HuH-7.5 (cell line): ENCODE results near the gene SLC43A1.
"Not testable (repeated sequence)": the region's sequence is repeated elsewhere in the genome, so short reads cannot be mapped to it uniquely, and the experiment has no call there.

ENCODE experiments used
- DNase-seq: peaks from one replicate; pipeline ENCODE4 v3.0.0; 2011; ENCODE audit warnings: low spot score

SLC43A1 gene

DNA sequence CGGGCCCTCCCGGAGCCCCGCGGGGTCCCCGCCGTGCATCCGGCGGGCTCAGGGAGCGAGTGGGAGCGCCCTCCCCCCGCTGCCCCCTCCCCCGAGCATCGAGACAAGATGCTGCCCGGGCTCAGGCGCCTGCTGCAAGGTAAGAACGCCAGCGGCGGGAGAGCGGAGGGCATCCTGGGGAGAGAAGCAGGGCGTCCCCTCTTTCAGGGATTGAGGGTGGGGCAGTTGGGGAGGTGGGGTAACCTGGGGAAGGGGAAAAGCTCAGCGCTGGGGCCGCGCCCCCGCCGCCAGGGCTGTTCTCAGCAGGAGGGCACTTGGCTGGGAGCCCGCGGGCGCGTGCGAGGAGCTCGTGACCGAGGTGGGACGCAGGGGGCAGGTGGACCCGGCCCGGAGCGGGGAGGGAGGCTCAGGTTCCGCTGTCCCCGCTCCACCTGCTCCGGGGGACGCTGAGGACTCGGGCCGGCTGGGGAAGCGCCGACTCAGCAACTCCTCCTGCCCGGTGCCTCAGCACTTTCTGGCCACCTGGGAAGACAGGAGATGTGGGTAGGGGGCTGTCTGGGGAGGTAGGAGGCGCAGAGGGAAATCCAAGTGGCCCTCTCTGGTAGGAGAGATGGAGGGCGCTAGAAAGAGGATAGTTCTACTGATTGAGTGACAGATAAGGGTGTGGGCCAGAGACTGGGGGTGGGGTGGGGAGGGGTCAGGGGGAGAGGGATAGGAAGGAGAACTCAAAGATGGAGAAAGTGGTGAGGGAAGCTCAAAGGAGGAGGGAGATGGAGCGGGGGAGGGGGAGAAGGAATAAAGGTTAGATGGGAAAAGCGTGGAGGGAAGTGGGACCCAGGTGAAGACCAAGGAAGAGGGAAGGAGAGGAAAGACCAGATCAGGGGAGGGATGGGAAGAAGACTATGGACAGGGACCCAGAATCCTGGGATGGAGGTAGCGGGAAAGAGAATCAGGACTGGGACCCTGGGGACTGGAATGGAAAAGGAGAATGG, 54.4 kb downstream of the SLC43A1 start:
- peak; percentile 83 for DNase-seq

DNA sequence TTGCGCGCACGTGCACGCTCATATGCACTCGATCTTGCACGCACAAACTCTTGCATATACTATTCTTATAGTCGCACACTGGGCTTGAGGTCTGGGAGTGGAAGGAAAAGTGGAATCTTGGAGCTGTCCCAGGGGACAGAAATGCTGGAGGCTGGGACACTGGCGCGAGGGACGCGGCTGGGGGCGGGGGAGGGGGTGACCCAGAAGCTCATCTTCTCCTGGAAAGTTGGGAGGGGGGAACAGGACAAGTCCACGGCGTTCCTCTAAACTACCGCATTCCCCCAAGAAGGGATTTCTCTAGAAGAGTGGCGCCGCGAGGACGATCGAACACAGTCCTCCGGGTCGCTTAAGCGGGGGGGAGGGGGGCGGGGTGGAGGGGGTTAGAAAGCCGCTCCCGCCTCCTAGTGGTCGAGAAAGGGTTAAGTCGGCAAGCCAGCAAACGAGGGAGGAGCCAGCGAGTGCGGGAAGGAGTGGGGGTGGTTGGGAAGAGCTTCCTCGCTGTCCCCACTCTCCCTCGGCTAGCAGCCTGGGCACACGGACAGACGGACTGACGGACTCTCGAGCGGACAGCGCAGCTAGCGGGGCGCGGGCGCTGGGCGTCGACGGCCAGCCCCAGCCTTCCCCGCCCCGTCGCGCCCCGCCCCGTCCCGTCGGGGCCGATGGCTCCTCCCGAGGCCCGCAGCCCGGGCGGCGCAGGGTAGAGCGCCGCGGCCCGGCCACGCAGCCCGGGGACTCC, 55.3 kb downstream of the SLC43A1 start, which contains the start of gene RTN4RL2:
TSS of gene RTN4RL2 (plus strand) at position 507 of the 736 bp plus-strand sequence. CDS start 338 bp downstream, outside the sequence.
- DNase-seq: peak; percentile 100

DNA sequence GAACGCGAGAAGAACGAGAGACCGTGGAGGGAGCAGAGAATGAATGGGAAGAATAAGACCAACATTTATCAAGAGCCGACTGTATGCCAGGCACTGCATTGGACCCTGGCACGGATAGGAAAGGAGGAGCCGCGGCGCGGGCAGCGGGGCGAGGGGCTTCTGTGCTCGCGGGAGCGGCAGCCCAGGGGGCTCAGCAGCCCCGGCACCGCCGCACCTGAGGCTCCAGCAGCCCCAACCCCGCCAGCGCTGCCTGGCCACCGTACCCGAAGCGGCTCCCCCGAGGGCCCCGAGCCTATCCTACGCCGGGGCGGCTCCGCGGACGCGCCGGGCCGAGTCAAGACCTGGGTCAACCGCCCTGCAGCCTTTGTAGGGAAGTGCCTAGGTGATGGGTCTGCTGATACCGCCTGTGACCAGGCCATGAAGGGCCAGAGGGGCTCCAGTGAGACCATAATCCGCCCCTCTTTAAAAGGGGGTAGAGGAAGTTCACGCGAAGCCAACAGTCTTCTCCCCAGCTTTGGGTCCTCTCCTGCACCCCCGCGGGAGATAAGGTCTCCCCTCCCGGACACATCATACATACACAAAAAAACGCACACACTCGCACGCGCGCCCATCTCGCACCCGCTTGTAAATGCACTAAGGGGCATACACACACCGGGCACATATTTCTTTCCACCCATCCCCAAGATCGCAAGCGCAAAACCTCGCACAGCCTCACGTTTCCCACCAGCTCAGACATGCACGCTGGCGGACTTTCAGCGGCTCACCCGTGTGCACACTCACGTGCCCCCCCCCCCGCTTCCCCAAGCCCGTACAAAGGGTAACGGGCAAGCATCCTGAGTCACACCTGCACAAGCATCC, 56.1 kb downstream of the SLC43A1 start:
- DNase-seq: peak; percentile 75

DNA sequence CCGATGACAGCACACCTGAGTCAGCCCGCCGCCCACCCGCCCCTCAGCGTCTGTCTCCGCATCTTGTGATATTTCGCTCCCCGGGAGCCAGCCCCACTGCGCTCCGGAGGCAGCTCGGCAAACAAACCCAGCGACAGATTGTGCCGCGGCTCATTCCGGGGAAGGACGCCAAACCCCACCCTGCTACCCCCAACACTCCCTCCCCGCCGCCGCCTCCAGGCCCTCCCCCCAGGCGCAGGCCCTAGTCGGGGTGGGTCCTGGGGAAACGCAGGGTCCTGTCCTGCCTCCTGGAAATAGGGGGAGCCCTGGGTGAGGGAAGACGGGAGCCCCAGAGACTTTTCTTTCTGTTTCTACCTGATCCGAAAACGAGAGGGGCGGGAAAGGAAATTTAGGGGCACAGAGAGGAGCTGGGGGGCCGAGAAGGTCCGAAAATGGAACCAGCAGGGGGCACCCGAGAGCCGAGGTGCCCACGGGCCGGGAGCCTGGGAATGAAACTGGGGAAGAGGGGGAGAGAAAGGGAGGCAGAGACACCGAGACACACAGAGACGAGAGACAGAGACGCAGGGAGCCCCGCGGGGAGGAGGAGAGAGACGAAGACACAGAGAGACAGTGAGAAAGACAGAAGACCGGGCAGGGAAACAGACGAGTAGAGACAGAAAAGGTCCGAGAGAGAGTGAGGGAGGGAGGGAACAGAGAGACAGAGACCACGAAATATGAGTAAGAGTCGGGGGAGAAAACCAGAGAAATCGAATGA, 56.9 kb downstream of the SLC43A1 start:
- DNase-seq: peak; percentile 97

DNA sequence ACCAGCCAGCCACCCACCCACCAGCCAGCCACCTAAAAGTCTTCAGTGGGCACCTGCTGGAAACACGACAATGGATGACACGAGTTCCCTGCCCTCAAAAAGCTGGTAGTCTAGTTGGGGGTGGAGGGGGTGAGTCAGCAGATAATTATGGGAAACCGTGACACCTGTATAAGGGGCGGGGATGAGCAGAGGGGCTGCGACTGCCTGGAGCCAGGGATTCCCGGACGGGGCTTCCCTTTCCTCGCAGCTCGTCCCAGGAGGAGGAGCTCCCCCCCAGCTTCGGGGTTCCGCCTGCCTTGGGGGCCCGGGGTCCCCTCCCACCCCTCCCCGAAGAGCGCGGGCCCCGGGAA, 57.5 kb downstream of the SLC43A1 start:
- DNase-seq: peak; percentile 67

DNA sequence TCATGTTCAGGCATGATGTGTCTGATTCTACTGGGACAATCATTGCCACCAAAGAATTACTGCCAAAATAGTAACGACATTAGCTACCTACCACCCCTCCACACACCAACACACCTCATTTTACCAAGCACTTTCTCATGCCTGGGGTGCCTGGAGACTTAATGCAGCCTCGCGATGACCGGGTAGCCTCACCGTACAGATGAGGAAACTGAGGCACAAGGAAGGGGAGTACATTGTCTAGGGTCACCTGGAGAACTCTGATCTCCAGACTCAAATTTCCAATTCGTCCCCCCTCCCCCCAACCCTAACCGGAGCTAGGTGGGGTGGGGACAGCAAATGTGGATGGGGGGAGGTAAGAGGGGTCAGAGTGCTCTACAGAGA, 57.9 kb downstream of the SLC43A1 start:
- DNase-seq: no peak

DNA sequence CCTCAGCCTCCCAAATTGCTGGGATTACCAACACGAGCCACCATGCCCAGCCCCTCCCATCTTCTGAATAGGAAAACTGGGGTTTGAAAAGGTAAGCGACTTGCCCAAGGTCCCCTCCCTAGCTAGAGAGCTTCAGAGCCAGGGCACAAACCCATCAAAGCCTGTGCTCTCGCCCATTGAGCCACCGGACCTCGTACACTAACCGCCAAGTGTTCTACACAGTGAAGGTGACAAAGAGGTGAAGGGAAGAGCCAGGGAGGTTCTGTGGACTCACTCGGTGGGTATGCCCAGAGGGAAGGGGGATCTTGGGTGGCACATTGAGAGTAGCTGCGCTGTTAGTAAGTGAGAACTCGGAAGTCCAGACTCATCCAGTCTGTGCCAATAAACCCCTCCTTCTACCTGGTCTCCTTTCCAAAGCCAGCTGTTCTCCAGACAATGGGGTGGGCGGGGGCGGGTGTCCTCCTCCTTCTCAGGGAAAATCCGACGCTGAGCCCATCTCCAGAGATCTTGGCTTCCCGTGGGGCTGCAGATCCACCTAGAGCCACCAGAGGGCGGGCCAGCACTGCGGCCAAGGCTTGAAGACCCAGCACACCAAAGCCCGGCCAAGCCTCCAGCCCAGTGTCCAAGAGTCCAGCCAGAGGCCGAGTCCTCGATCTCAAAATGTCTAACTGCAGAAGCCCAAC, 58.4 kb downstream of the SLC43A1 start:
- peak; percentile 98 for DNase-seq

DNA sequence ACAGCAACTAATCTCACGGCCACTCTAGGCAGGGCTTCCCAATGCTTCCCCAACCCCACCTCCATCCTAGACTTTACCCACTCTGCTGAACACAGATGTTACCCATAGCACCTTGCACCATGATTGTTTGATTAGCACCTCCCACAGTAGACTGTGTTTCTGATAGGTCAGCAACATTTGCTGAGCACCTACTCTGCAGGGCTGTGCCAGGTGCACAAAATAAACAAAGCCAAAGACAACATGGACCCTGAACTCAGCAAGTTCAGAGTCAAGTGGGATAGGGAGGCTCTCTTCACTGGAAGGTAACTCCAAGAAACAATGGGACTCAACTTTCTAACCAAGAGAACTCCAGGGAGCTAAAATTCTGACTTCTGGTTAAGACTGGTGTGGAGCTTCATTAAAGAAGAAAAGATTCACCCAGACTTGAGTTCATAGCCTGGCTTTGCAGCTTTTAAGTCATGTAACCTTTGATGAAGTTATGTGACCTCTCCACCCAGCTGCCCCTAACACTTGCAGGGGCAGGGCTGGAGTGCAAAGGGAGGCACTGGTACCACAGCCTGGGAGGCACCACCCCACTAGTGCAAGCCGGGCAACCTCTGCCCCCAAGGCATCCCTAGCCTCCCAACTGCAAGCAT, 61.8 kb downstream of the SLC43A1 start:
- DNase-seq: peak; percentile 91

DNA sequence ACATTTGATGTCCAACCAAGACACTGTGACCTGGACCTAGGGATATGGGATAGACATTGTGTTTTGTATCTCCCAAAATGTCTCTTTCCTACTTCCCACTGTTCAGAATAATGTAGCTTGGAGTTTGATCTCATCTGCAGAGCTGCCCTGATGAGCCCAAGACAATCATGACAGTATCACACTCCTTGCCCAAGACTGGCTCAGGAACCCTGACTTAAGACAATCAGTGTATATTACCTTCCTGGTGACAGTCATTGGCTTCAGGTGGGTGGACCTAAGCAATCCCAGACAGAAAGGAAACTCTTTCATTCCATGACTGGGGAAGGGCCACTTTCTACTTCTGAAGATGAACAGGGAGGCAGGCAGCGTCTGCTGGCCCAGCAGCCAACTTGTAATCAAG, 69.4 kb downstream of the SLC43A1 start:
- no peak for DNase-seq

DNA sequence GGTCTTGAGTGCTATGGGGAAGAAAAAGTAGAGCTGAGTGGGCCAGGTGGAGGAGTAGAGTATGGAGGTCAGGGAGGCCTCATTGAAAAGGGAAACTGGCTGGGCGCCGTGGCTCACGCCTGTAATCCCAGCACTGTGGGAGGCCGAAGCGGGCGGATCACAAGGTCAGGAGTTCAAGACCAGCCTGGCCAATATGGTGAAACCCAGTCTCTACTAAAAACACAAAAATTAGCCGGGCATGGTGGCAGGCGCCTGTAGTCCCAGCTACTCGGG, 70.4 kb downstream of the SLC43A1 start:
- DNase-seq: not testable (repeated sequence)

DNA sequence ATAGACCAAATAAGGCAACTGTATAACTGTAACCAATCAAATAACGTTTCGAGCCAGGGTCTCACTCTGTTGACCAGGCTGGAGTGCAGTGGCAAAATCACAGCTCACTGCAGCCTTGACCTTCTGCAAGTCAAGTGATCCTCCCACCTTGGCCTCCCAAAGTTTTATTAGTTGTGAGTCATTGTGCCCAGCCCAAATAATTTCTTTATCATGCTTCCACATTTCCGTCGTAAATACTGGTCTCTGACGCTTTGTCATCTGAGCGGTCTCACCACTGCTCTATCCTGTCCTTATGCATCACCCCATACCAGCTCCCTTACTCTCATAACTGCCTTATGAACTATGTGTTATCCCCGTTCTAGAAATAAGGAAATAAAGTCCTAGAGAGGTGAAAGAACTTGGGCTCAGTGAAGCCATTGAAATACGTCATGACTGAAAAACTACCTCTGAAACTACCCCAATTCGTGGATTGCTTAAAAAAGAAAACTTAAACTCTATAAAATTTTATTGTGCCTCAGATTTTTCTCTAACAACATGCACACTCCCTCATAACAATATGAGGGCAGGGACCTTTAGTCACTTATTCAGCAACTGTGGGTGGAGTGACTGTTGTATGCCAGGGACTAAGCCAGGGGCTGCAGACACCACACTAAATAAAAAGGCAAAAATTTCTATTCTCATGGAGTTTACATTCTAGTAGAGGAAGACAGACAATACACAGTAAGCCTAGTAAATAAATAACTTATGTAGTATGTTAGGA, 71.0 kb downstream of the SLC43A1 start:
- DNase-seq: no peak

DNA sequence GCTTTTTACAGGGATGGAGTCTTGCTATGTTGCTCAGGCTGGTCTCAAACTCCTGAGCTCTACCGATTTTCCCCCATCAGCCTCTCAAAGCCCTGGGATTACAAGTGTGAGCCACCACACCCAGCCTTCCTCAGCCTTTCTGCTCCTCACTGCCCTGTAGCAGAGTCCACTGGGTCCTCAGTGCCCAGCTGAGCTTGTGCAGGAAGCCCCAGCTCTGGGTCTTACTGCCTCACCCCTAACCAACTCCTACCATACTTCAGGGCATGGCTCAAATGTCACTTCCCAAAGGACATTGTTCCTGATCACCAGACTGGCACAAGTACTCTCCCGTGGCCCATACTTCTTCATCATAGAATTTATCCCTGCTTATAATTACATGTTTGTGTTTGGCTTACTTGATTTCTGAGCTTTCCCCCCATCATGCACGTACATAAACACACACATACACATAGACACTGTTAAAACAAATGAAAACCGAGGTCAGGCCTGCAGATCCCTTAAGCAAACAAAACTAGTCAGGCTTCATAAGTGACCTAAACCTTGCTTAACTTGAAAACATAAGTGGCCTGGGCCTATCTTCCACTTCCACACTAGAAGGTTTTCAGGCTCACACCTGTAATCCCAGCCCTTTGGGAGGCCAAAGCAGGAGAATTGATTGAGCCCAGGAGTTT, 74.6 kb downstream of the SLC43A1 start:
- DNase-seq: peak; percentile 77

DNA sequence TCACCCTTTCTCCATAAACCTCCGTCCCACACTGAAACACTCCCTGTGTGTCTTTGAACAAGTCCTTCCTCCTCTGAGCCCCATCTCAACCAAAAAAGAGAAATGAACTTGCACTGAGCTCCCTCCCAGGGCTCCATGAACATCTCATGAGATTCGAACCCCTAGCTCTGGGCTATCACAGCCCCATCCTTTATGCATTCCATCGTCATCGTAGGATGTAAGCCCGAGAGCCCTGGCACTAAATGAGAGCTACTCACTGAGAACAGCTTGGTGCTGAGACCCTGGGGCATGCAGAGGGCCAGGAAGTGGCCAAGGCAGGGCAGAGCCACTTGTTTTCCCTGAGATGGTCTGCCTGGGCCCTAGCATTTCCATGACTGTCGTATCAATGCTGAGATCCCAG, 75.7 kb downstream of the SLC43A1 start:
- DNase-seq: no peak

DNA sequence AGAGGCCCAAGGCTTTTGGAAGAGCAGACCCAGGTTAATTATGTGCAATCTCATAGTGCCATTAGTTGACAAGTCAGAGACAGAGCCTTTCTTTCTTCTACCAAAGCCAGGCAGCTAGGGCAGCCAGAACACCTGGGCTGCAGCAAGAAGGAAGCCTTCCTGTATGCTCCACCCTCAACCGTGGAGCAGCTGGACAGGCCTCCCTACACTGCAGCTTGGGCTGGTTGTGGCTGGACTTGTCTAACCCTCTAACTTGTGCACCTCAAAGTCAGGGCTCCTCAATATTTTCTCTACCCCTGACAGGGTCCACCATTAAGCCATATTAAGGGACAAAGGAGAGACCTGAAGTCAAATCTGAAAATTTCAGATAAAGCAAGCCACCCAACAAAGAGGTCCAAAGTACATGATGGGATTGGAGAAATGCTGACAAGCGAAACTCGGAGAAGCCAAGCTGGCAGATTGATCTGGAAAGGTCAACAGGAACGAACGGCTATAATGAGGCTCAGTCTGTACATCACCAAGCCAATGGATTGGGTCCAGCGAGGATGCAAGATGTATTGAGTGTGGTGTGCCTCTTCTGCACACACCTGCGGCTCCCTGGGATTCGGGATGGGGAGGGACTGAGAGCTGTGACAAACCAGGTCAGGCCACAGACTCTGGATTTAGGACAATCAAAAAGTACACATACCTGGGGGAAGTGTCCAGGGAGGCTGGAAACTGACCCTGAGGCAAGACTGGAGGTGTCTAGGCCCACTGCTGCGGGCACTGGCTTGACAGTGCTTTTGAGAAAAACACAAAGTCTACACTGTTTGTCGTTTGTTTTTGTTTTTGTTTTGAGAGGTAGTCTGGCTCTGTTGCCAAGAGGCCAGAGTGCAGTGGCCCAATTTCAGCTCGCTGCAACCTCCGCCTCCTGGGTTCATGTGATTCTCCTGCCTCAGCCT, 76.9 kb downstream of the SLC43A1 start:
- peak; percentile 52 for DNase-seq

DNA sequence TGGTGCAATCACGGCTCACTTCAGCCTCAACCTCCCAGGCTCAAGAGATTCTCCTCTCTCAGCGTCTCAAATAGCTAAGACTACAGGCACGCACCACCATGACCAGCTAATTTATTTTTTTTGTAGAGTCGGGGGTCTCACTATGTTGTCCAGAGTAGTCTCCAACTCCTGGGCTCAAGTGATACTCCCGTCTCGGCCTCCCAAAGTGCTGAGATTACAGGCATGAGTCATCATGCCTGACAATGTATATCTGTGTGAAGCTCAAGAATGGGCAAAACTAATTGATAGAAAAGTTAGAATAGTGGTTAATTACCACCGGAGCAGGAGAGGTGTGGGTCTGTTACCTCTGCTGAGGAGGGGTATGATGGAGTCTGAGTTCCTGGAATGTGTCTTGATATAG, 79.5 kb downstream of the SLC43A1 start:
- no peak for DNase-seq

DNA sequence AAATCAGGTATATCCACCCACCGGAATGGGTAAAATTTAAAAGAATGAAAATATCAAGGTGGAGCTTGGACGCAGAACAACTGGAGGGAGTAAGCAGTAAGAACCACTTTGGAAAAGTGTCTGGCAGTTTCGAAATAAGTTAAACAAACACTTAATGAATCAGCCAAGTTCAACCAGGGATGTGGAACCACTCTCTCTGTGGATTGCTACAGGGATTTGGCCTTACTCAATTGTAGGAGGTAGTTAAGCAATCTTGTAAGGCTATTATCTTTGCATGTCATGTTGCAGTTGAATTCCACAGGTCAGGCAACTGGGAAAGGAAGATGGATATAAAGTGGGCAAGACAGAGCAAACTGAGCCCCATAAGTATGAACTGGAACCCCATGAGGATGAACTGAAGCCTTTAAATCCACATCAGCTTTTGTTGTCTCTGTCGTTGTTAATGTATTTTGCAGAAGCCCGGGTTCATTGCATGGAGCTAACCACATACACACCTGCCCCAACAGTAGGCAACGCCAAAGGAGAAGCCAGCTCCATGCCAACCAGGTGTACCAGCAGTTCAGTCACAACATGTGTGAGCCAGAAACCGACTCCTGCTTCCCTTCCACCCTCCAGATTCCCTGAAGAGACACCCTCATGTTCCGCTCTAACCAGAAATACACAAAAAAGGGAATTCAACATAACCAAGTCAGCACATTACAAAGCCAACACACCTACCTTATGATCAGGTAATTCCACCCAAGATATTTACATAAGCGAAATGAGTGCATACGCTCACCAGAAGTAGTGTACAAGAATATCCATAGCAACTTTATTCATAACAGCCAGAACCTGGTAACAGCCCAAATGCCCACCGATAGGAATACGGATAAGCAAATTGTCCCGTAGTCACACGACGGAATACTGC, 80.6 kb downstream of the SLC43A1 start:
- DNase-seq: peak; percentile 93
